ENCODE results near the gene MARCHF3. TPM values are rescaled to one million over a fixed set of nuclear protein-coding genes. Genes with fewer than 3 reads are reported as not detected.
"Not testable (repeated sequence)": the region's sequence is repeated elsewhere in the genome, so short reads cannot be mapped to it uniquely, and the experiment has no call there.

Gene MARCHF3
- total RNA-seq, 1 experiment from 2014 or later = 32.5 TPM

- no peak for DNase-seq (ENCODE audit: low spot score)
Observed at GRCh38 chr5:126875303-126875785, 155.0 kb downstream of the MARCHF3 start.

GRCh38 chr5:126872561-126873354, 157.6 kb downstream of the MARCHF3 start:
- no peak for DNase-seq (ENCODE audit: low spot score)

DNA sequence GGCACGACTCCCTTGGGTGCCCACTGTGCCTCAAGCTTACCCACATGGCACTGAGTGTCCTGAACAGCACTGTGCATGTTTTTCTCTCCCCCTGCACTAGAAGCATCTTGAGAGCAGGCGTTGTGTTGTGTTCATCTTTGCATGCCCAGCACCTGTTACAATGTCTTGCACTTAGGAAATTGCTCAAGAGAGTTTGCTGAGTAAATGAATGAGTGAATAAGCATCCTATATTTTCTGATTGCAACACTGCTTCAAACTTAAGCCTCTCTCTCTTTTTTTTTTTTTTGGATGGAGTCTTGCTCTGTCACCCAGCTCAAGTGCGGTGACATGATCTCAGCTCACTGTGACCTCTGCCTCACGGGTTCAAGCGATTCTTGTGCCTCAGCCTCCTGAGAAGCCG, 158.9 kb downstream of the MARCHF3 start:
- no peak for DNase-seq (ENCODE audit: low spot score)

DNA sequence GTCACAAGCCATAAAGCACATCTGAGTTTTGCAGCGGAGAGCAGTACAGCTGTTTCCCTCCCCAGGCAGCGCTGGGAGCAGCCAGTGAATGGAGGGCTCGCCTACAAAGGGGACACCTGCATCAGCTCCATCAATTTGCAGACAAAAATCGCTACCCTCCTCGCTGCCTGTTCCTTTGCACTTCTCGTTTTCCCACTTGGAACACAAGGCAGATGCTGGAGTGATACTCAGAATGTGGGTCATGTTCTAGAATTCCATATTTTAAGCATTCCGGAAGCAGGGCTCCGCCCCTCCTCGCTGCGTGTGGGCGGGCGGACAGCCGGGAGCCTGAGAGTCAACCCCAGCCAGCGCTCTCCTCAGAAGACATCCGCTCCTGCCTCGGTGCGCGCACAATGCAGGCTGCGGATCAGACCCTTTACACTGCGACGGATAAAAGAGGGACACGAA, 161.3 kb downstream of the MARCHF3 start:
- DNase-seq (ENCODE audit: low spot score) = no peak

DNA sequence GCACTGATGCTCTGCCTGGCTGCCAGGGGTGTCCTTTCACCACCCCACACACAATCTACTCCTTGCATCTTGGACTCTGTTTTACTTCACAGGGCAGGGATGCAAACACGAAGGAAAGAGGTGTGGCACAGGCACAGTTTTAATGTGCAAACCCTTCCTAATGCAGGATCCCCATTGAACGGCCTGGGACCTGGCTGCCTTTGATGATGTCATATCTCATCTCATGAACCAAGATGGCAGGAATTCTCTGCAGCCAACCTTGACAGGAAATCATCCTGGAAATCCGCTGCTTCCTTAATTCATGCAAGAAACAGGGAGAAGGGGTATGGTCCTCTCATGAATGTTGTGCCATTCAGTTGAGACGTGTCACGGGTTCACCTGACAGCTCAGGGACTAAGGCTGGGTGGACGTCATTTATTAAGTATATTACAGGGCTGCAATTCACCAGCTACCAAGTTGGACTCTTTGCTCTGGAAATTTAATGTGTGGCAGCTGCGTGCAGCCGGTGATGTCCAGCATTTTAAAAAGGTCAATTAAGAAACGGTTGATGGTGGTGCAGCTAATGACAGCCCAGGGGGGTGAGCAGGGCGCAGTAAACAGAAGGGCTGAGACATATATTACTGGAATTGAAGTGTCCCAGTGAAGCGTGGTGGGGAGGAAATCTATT, 161.9 kb downstream of the MARCHF3 start:
- no peak for DNase-seq (ENCODE audit: low spot score)

DNA sequence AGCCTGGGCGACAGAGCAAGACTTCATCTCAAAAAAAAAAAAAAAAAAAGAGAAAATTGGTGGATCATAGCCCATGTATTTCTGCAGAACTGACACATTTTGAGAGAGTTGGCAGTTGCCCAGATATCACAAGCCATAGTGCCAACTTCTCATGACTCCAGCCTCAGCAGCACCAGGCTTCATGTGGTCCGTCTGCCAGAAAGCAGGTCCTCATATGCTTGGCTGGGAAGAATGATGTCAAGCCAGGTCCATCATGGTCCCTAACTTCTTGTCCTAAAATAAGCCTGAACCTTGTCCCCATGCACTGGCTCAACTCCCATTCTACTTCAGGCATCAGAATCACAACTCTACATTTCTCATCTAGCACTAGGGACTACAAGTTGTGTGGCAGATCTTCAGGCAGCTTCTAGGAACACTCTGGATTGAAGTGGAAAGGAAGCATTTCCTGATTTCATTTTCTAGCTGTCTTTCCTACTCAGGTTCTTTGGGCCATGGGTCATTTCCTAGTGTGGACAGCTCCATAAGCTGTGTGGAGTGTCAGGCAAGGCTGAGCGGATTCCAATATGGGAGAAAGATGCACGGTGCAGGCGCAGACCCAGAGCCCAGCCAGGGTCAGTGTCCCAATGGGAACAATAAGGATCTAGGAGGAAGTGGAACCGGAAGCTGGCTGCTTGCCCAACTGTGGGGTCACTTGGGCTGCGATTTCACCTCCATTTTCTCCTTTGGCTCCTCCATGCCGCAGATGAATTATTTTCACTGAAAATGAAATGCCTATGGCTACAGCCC, 163.3 kb downstream of the MARCHF3 start:
- DNase-seq (ENCODE audit: low spot score) = no peak

DNA sequence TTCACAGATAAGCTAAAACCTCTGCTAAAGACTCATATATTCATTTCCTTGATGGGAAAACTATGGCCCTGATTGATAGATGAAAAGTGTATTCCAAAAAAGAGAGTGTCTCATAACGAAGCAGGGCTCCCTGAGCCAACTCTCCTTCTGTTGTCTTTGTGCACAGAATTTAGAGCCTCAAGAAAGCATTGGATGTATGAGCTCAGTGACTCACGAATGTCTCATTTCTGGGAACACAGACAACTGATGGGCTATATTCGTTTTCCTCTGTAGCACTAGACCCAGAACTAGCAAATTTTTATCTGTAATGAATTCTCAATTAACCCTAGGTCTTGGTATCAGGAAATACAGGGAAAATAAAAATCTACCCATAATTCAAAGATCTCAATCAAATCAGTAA, 165.1 kb downstream of the MARCHF3 start:
- DNase-seq (ENCODE audit: low spot score) = no peak

GRCh38 chr5:126864042-126864688, 166.2 kb downstream of the MARCHF3 start:
- no peak for DNase-seq (ENCODE audit: low spot score)

GRCh38 chr5:126863402-126863801, 167.0 kb downstream of the MARCHF3 start:
- no peak for DNase-seq (ENCODE audit: low spot score)

DNA sequence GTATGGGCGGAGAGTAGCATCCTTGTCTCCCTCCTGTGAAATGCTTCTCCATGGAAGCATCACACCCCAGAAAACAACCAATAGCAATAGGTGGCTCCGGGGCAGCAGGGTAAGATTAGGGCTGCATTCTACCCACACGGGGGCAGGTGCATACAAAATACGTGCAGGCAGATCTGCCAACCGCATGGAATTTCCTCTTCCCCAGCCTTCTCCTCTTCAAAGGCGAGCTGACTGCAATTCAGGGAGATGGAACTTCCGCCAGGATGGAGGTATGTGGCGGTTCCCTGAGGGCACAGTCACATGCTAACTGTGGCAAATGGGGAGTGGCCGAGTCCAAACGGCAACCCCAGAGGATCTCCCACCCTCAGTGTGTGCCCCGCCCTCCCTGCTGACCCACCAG, 171.9 kb downstream of the MARCHF3 start:
- no peak for DNase-seq (ENCODE audit: low spot score)

GRCh38 chr5:126857472-126858410, 172.6 kb downstream of the MARCHF3 start:
- no peak for DNase-seq (ENCODE audit: low spot score)

DNA sequence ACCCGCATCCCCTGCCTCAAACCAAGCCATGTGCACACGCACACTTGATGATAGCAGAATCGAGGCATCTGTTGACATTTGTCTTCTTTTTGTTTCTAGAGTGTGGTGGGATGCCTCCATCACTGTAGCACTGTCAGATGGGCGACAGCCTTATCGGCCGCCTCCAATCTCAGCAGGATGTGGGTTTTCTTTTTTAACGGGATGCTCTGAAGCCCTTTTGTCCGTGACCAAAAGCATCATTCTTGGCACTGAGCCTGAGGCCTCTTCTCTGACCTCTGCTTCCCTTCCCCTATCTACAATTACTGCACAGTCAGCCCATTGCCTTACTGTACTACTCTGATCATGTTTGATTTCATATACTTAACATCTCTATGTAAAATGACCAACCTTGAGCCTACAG, 175.1 kb downstream of the MARCHF3 start:
- DNase-seq (ENCODE audit: low spot score) = no peak

DNA sequence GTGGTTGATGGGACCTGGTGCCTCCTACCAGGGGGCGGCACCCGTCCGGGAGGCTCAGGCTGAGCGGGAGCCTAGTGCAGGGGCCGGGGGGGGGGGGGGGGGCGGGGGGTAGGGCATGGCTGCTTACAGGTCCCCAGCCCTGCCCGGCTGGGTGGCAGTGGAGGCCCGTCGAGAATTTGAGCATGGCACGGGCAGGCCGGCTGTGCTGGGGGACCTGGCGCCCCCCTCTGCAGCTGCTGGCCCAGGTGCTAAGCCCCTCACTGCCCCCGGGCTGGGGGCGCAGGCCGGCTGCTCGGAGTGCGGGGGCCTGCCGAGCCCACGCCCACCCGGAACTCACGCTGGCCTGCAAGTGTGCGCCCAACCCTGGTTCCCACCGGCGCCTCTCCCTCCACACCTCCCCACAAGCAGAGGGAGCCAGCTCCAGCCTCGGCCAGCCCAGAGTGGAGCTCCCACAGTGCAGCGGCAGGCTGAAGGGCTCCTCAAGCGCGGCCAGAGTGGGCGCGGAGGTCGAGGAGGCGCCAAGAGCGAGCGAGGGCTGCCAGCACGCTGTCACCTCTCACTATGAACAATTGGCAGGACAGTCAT, 175.7 kb downstream of the MARCHF3 start:
- DNase-seq (ENCODE audit: low spot score) = no peak

DNA sequence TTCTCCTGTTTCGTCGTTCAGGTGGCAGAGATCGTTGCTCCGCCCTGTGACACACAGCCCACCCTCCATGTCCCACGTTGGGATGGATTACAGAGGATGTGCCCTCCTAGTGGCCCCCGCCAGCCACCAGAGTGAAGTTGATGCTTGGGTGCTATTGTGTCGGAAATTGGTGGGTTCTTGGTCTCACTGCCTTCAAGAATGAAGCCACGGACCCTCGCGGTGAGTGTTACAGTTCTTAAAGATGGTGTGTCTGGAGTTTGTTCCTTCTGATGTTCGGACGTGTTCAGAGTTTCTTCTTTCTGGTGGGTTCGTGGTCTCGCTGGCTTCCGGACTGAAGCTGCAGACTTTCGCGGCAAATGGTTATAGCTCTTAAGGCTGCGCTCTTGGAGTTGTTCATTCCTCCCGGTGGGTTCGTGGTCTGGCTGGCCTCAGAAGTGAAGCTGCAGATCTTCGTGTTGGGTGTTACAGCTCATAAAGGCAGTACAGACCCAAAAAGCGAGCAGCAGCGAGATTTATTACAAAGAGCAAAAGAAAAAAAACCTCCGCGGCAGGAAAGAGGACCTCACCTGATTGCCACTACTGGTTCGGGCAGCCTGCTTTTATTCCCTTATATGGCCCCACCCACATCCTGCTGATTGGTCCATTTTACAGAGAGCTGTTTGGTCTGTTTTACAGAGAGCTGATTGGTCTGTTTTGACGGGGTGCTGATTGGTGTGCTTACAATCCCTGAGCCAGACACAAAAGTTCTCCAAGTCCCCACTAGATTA, 176.6 kb downstream of the MARCHF3 start:
- not testable (repeated sequence) for DNase-seq (ENCODE audit: low spot score)

DNA sequence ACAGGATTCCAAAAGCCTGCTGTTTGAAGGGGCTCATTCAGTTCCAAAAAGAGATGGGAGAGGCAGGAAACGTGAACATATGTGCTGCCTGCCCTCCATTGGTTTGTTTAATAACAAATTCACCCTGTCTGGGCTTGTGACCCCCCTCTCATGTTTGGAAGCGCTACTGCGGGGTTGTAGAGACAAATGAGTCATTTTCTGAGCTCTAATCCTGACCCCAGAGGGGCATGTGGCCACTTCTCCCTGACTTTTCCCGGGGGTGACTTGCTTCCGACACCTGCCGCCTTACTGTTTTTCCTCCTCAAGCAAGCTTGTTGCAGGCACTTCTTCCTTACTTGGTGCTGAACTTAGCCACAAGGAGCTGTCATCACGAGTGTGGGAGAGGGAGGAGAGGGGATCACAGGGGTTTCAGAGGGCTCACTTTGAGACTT, 177.5 kb downstream of the MARCHF3 start:
- DNase-seq (ENCODE audit: low spot score) = no peak

DNA sequence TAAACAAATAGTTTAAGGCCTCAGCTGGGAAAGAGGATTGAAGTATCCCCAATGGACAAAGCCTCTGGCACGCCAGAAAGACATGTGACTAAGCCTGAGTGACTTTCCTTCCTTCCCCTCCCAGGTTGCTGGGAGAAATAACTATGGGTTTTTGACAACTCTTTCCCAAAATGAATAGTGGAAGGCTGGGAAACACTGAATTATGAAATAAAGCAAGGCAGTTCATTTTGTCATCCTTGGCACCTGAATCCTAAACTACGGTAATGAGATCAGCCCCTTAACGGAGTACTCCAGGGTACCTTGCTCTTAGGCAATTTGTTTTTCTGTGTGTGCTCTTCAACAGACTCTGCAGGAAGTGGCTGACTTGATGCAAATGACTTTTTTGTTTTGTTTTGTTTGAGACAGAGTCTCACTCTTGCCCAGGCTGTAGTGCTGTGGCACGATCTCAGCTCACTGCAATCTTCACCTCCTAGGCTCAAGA, 178.2 kb downstream of the MARCHF3 start:
- DNase-seq (ENCODE audit: low spot score) = no peak

DNA sequence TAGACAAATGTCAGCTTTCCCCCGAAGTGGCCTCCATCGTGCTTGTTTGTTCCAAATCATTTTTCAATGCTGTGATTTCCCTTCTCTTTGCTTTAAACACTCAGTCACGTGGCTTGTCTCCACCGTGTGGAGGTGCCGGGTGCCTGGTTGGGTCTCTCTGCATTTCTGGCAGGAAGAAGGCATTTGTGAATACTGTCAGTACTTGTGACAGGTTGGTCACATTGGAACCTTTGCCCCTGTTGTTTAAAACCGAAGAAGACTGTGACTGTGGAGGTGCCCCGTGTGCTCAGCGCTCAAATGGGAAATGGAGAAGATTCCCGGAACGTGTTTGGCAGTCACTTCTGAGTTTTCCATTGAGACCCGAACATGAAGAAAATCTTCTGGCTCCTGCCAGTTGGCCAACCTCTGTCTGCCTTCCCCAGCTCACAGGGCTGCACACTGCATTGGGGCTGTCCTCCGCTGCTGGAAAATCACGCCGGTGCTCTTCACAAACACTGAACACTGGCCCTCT, 178.8 kb downstream of the MARCHF3 start:
- DNase-seq (ENCODE audit: low spot score) = no peak

DNA sequence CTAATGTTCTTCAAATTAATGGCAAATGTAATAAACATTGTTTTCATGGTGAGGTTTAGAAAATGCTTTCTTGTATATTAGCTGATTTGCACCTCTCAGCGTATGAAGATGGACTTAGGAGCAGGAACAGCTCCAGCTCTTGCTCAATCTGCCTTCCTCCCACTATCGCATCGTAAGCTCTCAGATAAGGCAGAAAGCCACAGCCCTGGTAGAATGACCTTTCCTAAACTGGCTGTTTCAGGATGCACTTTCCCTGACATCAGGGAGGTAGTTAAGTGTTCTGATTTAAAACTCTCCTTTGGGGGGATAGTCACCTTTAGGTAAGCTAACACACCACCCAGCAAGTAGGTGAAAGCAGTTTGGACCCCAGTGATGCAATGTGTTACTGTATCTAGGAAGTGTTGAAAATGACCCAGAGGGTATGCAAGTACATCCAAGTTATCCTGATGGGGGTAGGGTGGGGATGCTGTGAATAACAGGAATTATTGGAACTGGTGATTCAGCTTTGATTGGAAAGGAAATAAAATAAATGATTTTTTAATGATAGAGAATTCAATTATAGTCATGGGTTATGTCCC, 181.2 kb downstream of the MARCHF3 start:
- no peak for DNase-seq (ENCODE audit: low spot score)

GRCh38 chr5:126848253-126848652, 182.1 kb downstream of the MARCHF3 start:
- DNase-seq (ENCODE audit: low spot score) = no peak
